Mammary epithelial cell (primary cell): ENCODE results near the gene MYO7A.

Experiments used
- CTCF ChIP-seq, 2 donors: IDR thresholded peaks in 1 of 2; conservative IDR thresholded peaks in 1 of 2; 2 replicates each; pipeline ENCODE4 v1.5.1; 2011 to 2012; ENCODE audit warnings: inconsistent platforms in 2 of 2, low read length in 2 of 2, mild to moderate bottlenecking in 2 of 2, control low read depth in 1 of 2, low read depth in 1 of 2; ENCODE audit not compliant: insufficient read depth in 1 of 2; ENCODE audit errors: extremely low read depth in 1 of 2
- EZH2 ChIP-seq: IDR thresholded peaks from 2 replicates; pipeline ENCODE4 v1.6.1; 2012; ENCODE audit warnings: low read length, inconsistent platforms, borderline replicate concordance

GRCh38 chr11:77085652-77086051, 42.4 kb upstream of the MYO7A start:
- TF ChIP-seq CTCF (conservative IDR thresholded peaks at IDR 0.05 in 1 of 2, IDR thresholded peaks at IDR 0.05 in 1 of 2; ENCODE audit: extremely low read depth in 1 of 2, insufficient read depth in 1 of 2, low read depth in 1 of 2, low read length in 2 of 2) (no peak), EZH2 (no peak)
